ENCODE results near the gene ZYG11A.

- TF ChIP-seq CTCF (IDR thresholded peaks at IDR 0.05): no peak
- no peak for TF ChIP-seq POLR2A (IDR thresholded peaks at IDR 0.05)
- no peak for TF ChIP-seq POLR2AphosphoS5 (IDR thresholded peaks at IDR 0.05)
Measured at GRCh38 chr1:52914463-52914862, 71.9 kb downstream of the ZYG11A start.

Data from prostate gland (tissue), 2 donors.